AG04449 (cell line): ENCODE data around the gene FGFBP2.

Experiments used
- CTCF ChIA-PET: fragments of 350-600 bp; formaldehyde crosslinking; extraction: SDS; loops from one replicate; lab custom pipeline; 2021; ENCODE audit warnings: antibody characterized with exemption; lab: Yijun Ruan, JAX
- POLR2A ChIA-PET: fragments of 400-600, 350-600 bp; formaldehyde crosslinking; extraction: SDS; loops from one replicate; lab custom pipeline; 2020; ENCODE audit warnings: antibody characterized with exemption, inconsistent platforms; lab: Yijun Ruan, JAX
- DNase-seq: peaks from one replicate; pipeline ENCODE4 v3.0.0-alpha.2; 2010; ENCODE audit warnings: low read depth, low spot score
- H3K4me3 ChIP-seq: 2 replicates; pipeline ENCODE4 v1.5.1; 2011; ENCODE audit warnings: low read depth, mild to moderate bottlenecking, control low read depth, low read length
- CTCF ChIP-seq: IDR thresholded peaks from one replicate; pipeline ENCODE4 v1.5.1; 2011; ENCODE audit warnings: mild to moderate bottlenecking, moderate library complexity, low read length, control low read depth, inconsistent platforms; ENCODE audit not compliant: insufficient read depth; ENCODE audit errors: missing control alignments

The FGFBP2 gene

DNA sequence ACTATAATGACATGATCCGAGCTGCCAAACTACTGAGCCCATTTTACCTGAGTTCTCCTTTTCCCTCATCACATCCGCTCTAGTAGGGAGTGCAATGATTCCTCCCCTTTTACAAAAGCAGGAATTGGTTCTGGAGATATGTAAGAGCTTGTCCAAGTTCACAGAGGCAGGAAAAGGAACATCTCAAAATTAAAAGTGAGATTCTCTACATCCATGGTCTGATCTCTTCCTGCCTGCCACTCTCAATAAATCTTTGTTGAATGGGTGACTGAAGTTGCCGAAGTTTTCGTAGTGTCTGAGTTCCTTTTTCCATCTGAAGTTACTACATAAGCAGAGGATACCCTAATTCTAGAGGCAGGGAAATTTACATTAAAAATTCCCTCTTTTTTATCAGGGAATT, 24.3 kb downstream of the FGFBP2 start, which contains the start of gene FGFBP1:
Gene FGFBP1, minus strand, starts transcription at position 101 of the 400 bp plus-strand sequence. CDS start 2,108 bp downstream, outside the sequence.
- CTCF ChIA-PET, result interaction anchor here (0.8 to 7.2 kb wide), 5 partner anchors 11 to 56 kb away, joined by 3 to 46 read pairs (median 4); no protein-coding TSS in a partner anchor

GRCh38 chr4:15938182-15938581, 24.8 kb downstream of the FGFBP2 start:
- POLR2A ChIA-PET, result no interaction called here
- TF ChIP-seq CTCF, result no peak
- CTCF ChIA-PET, result interaction anchor here (1.1 to 7.2 kb wide), 4 partner anchors 11 to 56 kb away, joined by 3 to 46 read pairs (median 8); no protein-coding TSS in a partner anchor
- no peak for DNase-seq
- H3K4me3 ChIP-seq, result no peak overlapping the region

More for the DNA sequence above, 24.3 kb downstream of the FGFBP2 start, which contains the start of gene FGFBP1:
- no peak within 1 kb of the TSS for H3K4me3 ChIP-seq
- no peak for TF ChIP-seq CTCF
- no peak for DNase-seq
- POLR2A ChIA-PET, result no interaction called here

DNA sequence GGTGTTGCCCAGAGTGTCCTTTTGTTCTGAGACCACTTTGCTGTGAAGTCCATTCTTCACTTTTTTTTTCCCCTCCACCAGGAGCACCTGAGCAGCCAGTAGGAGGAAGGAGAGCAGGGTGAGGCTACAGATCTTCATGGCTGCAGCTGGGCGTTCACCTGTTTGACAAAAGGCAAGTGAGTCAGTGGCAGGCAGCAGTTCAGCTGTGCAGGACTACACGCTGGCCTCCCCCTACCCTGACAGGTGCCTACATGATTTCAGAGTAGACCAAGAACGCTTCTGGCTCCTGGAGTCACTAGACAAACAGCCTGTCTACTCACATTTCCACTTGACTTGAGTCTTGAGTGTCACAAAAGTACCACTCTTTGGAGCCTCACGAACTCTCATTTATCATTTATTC, 26.5 kb downstream of the FGFBP2 start:
- ChIA-PET CTCF (interaction anchor here (4.1 to 7.2 kb wide), 2 partner anchors 19 to 54 kb away, joined by 16 to 46 read pairs; no protein-coding TSS in a partner anchor), POLR2A (no interaction called here)
- TF ChIP-seq CTCF, result no peak
- no peak for DNase-seq
- no peak overlapping the region for H3K4me3 ChIP-seq

DNA sequence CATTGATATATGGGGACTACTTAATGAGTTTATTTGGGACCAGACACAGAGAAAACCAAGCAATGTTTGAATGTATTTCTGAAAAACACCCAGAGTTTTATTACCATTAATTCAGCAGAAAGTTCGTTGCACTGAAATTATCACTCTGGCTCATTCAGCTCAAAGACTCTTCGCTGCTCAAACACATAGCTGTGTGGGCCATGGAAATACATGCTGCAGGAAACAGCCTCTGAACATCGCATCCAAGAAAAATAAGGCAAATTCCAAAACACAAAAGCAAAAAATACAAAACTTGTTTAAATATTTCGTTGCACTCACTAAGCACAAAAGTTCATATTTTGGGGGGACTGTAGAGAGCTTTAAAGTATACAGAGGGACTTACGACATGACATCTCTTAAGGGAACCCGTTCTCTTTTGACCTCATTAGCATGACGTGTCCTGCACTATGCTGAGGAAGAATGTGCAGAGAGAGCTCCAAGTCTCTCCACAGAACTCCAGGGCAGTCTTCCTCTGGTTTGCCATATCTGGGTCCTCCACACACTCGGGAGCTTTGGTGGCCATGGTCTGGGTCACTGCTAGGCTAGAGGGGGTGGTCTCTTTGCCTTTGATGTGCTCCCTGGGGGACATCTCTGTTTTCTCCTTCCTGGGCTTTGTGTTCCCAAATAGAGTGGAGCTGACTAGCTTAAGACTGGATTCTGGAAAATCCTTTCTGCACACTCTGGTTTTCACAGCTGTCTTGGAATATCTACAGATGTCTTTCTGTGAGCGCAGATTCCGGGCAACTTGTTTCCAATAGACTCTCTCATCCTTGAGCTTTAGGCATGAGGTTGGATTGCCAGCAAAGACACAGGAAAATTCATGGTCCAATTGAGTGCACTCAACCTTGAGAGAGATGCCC, 27.2 kb downstream of the FGFBP2 start:
- ChIA-PET CTCF (interaction anchor here (0.6 to 7.2 kb wide), 5 partner anchors 14 to 456 kb away, joined by 3 to 46 read pairs (median 5); no protein-coding TSS in a partner anchor), POLR2A (no interaction called here)
- no peak overlapping the region for H3K4me3 ChIP-seq
- no peak for TF ChIP-seq CTCF
- no peak for DNase-seq

DNA sequence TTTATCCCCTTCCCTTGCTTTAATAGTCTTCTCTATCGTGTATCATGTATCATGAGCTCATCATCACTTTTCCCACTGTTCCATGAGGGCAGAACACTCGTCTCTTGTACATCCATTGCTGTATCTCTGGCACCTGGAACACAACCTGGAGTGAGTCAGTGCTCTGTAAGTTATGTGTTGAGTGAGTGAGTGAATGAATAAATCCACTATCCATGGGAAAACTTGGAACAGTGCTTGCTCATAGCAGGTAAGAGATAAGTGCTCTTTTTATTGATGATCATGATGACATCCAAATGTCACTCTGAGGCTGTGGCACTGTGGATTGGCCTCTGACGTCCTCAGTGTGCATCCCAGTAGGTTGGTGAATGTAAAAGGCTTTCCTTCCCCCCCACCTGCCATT, 28.7 kb downstream of the FGFBP2 start:
- CTCF ChIA-PET, result interaction anchor here (1.3 to 7.2 kb wide), 3 partner anchors 15 to 52 kb away, joined by 5 to 46 read pairs (median 16); no protein-coding TSS in a partner anchor
- no peak for DNase-seq

More for the DNA sequence above, 28.7 kb downstream of the FGFBP2 start:
- TF ChIP-seq CTCF, result no peak
- H3K4me3 ChIP-seq, result no peak overlapping the region
- POLR2A ChIA-PET, result no interaction called here
